ENCODE measurements around the gene TNNI3K.

Gene TNNI3K

GRCh38 chr1:74367175-74367813 is 132.1 kb downstream of the TNNI3K start:
- in situ Hi-C loops (cut with HindIII; ENCODE audit: low sequenced_read_pairs), result no loop called here
- no peak overlapping the region for H3K4me3 ChIP-seq (ENCODE audit: low read depth, low read length)
- TF ChIP-seq CTCF (IDR thresholded peaks at IDR 0.05; ENCODE audit: low read depth, low read length, missing control alignments), result no peak
- no peak for DNase-seq (ENCODE audit: low read depth)

- no peak for DNase-seq (ENCODE audit: low read depth)
- in situ Hi-C loops (cut with HindIII; ENCODE audit: low sequenced_read_pairs), result no loop called here
- no peak for TF ChIP-seq CTCF (IDR thresholded peaks at IDR 0.05; ENCODE audit: low read depth, low read length, missing control alignments)
- no peak overlapping the region for H3K4me3 ChIP-seq (ENCODE audit: low read depth, low read length)
These were observed 133.1 kb downstream of the TNNI3K start for GRCh38 chr1:74368335-74368734.

- in situ Hi-C loops (cut with HindIII; ENCODE audit: low sequenced_read_pairs), result no loop called here
- no peak for TF ChIP-seq CTCF (IDR thresholded peaks at IDR 0.05; ENCODE audit: low read depth, low read length, missing control alignments)
- H3K4me3 ChIP-seq (ENCODE audit: low read depth, low read length), result no peak overlapping the region
- no peak for DNase-seq (ENCODE audit: low read depth)
These were observed 140.2 kb downstream of the TNNI3K start for GRCh38 chr1:74375376-74375775.

- H3K4me3 ChIP-seq (ENCODE audit: low read depth, low read length), result no peak overlapping the region
- in situ Hi-C loops (cut with HindIII; ENCODE audit: low sequenced_read_pairs), result no loop called here
- TF ChIP-seq CTCF (IDR thresholded peaks at IDR 0.05; ENCODE audit: low read depth, low read length, missing control alignments), result no peak
- no peak for DNase-seq (ENCODE audit: low read depth)
These were observed 145.1 kb downstream of the TNNI3K start for GRCh38 chr1:74380252-74380651.

- in situ Hi-C loops (cut with HindIII; ENCODE audit: low sequenced_read_pairs), result no loop called here
- DNase-seq (ENCODE audit: low read depth), result no peak
- TF ChIP-seq CTCF (IDR thresholded peaks at IDR 0.05; ENCODE audit: low read depth, low read length, missing control alignments), result no peak
- no peak overlapping the region for H3K4me3 ChIP-seq (ENCODE audit: low read depth, low read length)
These were observed 153.7 kb downstream of the TNNI3K start for GRCh38 chr1:74388855-74389254.

- H3K4me3 ChIP-seq (ENCODE audit: low read depth, low read length), result no peak overlapping the region
- TF ChIP-seq CTCF (IDR thresholded peaks at IDR 0.05; ENCODE audit: low read depth, low read length, missing control alignments), result no peak
- no peak for DNase-seq (ENCODE audit: low read depth)
- in situ Hi-C loops (cut with HindIII; ENCODE audit: low sequenced_read_pairs), result no loop called here
These were observed 157.0 kb downstream of the TNNI3K start for GRCh38 chr1:74392186-74392585.

Measured in astrocyte of the cerebellum (primary cell).